ENCODE data around the gene EPHB4.
"Not testable (repeated sequence)": the region's sequence is repeated elsewhere in the genome, so short reads cannot be mapped to it uniquely, and the experiment has no call there.

EPHB4 gene

DNA sequence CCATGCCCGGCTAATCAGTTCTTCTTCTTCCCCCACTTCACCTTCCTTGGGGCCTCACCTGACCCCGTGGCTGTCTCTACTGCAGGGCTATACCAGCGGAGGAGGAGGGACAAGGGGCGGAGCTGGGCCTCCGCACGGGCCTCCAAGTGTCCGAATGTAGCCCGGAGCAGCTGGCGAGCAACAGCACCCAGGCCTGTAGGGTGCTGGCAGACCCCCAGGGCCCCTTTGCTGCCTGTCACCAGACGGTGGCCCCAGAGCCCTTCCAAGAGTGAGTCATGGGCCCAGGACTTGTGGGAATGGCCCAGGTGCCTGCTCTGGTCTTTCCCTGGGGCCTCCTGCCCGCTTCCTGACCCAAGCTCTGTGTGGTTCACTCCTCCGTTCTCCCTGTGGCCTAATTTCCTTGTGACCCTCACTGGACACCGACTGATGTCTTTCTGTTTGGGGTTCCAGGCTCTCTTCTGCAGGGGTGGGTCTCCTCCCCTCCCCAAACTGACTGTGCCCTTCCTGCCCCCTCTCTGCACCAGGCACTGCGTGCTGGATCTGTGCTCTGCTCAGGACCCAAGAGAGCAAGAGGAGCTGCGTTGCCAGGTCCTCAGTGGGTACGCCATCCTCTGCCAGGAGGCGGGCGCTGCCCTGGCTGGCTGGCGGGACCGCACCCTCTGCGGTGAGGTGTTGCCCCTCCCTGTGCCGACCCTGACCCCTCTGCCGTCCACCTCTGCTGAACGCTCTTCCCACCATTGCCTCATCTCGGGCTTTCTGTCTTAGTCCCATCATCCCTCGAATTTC is 35.2 kb downstream of the EPHB4 start:
- in situ Hi-C loops (cut with MboI; ENCODE audit: low sequenced_read_pairs) = no loop called here

- in situ Hi-C loops (cut with MboI; ENCODE audit: low sequenced_read_pairs) = no loop called here
Measured at GRCh38 chr7:100789055-100789454, 38.3 kb downstream of the EPHB4 start.

DNA sequence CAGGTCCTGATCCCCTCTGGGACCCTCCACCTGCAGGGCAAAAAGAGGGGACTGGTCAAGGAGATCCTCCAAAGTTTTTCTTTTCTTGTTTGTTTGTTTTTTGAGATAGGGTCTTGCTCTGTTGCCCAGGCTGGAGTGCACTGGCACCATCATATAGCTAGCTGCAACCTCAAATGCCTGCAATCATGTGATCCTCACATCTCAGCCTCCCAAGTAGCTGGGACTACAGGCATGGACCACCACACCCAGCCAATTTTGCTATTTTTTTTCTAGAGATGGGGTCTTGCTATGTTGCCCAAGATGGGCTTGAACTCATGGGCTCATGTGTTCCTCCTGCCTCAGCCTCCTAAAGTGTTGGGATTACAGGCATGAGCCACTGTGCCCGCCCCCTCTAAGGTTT is 41.0 kb downstream of the EPHB4 start:
- in situ Hi-C loops (cut with MboI; ENCODE audit: low sequenced_read_pairs) = no loop called here

DNA sequence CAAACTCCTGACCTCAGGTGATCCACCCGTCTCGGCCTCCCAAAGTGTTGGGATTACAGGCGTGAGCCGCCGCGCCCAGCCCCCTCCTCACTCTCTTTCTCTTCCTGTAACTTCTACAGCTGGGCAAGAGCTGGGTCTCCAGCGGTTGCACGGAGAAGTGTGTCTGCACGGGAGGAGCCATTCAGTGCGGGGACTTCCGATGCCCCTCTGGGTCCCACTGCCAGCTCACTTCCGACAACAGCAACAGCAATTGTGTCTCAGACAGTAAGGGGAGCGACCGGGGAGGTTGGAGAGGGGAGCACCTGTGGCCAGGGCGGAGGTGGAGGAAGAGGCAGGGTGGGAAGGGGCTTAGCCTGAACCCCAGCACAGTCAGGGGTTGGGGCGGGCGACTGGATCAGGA is 41.4 kb downstream of the EPHB4 start:
- in situ Hi-C loops (cut with MboI; ENCODE audit: low sequenced_read_pairs) = no loop called here

GRCh38 chr7:100783804-100784203 is 43.5 kb downstream of the EPHB4 start:
- in situ Hi-C loops (cut with MboI; ENCODE audit: low sequenced_read_pairs) = no loop called here

- in situ Hi-C loops (cut with MboI; ENCODE audit: low sequenced_read_pairs) = no loop called here
Measured at GRCh38 chr7:100781255-100781654, 46.1 kb downstream of the EPHB4 start.

GRCh38 chr7:100779359-100779758 is 48.0 kb downstream of the EPHB4 start:
- in situ Hi-C loops (cut with MboI; ENCODE audit: low sequenced_read_pairs) = no loop called here

DNA sequence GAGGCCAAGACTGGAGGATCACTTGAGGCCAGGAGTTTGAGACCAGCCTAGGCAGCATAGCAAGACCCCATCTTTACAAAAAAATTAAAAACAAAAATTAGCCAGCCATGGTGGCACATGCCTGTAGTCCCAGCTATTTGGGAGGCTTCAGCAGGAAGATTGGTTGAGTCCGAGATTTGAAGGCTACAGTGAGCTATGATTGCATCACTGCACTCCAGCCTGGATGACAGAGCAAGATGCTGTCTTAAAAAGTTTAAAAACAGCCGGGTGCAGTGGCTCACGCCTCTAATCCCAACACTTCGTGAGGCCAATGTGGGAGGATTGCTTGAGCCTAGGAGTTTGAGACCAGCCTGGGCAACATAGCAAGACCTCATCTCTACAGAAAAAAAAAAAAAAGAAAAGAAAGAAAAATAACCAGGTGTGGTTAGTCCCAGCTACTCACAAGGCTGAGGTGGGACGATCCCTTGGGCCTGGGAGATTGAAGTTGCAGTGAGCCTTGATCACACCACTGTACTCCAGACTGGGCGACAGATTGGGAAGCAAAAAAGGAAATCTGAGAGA is 49.2 kb downstream of the EPHB4 start:
- in situ Hi-C loops (cut with MboI; ENCODE audit: low sequenced_read_pairs) = no loop called here

GRCh38 chr7:100773491-100773890 is 53.8 kb downstream of the EPHB4 start:
- in situ Hi-C loops (cut with MboI; ENCODE audit: low sequenced_read_pairs) = no loop called here

DNA sequence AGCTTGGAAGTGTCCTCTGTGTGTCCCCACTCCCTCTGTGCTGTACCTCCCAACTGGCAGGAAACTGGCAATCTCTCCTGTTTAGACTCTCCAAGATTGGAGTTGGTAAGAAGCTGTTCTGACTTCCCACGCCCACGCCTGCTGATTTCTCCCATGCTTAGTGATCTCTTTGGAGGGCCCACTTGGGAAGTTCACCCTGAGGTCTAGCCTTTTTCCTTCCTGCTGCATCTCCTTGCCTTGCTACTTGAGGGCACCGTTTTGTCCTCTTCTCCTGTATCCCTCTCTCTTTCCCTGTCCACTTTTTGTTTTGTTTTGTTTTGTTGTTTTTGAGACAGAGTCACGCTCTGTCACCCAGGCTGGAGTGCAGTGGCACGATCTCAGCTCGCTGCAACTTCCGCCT is 58.5 kb downstream of the EPHB4 start:
- in situ Hi-C loops (cut with MboI; ENCODE audit: low sequenced_read_pairs) = no loop called here

DNA sequence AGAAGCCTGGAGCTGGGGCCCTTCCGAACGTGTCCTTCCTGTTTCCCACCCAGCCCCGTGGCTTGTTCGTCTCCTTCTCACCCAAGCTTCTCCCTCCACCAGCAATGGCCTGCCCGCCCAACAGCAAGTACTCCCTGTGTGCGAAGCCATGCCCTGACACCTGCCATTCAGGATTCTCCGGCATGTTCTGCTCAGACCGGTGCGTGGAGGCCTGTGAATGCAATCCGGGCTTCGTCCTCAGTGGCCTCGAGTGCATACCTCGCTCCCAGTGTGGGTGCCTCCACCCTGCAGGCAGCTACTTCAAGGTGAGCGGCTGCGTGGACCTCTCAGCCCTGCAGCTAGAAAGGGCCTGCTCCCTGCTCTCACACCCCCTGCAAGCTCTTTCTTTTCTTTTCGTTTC is 62.1 kb downstream of the EPHB4 start:
- in situ Hi-C loops (cut with MboI; ENCODE audit: low sequenced_read_pairs) = no loop called here

GRCh38 chr7:100764841-100765240 is 62.5 kb downstream of the EPHB4 start:
- in situ Hi-C loops (cut with MboI; ENCODE audit: low sequenced_read_pairs) = no loop called here

DNA sequence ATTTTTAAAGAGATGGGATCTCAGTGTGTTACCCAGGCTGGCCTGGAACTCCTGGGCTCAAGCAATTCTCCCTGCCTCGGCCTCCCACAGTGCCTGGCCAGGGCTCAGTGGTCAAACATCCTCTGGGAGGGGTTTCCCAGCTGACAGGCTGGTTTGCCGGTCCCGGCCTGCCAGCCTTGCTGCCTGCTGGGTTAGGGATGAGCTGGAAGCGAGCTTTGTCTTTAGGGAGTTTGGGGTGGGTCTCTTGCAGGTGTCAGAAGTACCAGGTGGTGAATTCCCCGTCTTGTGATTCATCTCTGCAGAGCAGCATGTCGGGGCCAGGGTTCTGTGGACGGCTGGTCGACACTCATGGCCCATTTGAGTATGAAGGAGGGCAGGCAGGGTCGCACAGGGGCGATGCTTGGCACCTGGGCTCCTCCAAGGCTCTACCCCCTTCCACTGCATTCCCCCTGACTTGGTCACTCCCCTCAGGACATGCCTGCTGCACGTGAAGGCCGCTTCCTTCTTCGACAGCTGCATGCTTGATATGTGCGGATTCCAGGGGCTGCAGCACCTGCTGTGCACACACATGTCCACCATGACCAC is 63.7 kb downstream of the EPHB4 start:
- in situ Hi-C loops (cut with MboI; ENCODE audit: low sequenced_read_pairs) = no loop called here

- in situ Hi-C loops (cut with MboI; ENCODE audit: low sequenced_read_pairs) = not testable (repeated sequence)
Measured at GRCh38 chr7:100762841-100763240, 64.5 kb downstream of the EPHB4 start.

DNA sequence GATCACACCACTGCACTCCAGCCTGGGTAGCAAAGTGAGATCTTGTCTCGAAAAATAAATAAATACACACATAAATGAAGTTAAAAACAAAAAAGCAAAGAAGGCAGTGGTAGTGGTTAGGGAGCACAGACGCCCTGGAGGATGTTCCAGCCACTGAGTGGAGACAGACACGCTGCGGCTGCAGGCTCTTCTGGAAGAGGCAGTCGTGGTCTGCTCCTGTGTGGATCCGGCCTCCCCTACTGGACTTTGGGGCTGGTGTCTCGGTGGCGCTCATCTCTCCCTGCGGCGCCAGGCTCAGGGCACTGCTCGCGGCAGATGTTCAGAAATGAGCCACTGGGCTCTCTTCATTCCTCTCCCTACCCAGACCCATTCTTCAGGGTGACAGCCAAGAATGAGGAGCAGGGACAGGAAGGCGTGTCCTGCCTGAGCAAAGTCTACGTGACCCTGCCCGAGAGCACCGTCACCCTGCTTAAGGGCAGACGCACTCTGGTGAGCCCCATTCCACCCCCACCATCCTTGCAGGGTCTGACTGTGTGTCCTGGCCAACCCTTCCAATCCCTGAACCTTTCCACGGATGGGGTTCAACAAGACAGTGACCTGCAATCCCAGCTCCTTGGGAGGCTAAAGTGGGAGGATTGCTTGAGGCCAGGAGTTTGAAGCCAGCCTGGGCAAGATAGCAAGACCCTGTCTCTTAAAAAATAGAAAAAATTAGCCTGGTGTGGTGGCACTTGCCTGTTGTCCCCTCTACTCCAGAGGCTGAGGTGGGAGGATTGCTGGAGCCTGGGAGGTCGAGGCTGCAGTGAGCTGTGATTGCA is 67.8 kb downstream of the EPHB4 start:
- in situ Hi-C loops (cut with MboI; ENCODE audit: low sequenced_read_pairs) = no loop called here

DNA sequence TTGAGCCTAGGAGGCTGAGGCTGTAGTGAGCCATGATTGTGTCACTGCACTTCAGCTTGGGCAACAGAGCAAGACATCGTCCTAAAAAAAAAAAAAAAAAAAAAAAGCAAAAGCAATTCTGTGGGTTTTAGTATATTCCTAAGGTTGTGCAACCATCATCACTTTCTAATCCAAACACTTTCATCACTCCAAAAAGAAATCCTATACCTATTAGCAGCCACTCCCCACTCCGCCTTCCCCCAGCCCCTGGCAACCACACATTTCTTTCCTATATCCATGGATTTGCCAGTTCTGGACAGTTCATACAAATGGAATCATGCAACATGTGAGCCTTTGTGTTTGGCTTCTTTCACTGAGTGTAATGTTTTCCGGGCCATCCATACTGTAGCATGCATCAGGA is 73.6 kb downstream of the EPHB4 start:
- in situ Hi-C loops (cut with MboI; ENCODE audit: low sequenced_read_pairs) = no loop called here

GRCh38 chr7:100752994-100753393 is 74.3 kb downstream of the EPHB4 start:
- in situ Hi-C loops (cut with MboI; ENCODE audit: low sequenced_read_pairs) = no loop called here
